GM19239 (cell line): Measurements from ENCODE around the gene SPIRE2.
"Not testable (repeated sequence)": the region's sequence is repeated elsewhere in the genome, so short reads cannot be mapped to it uniquely, and the experiment has no call there.

Source experiments
- DNase-seq: peaks from one replicate; pipeline ENCODE4 v3.0.0; 2011; ENCODE audit warnings: low spot score; ENCODE audit not compliant: insufficient read length
- FAIRE-seq: peaks from 2 replicates; lab custom pipeline; 2011; peaks lifted over from hg19 to GRCh38; lab: Jason Lieb, UNC

The SPIRE2 gene

GRCh38 chr16:89805136-89805905, 23.0 kb upstream of the SPIRE2 start:
- DNase-seq (no peak), FAIRE-seq (no peak)

GRCh38 chr16:89806589-89807193, 21.6 kb upstream of the SPIRE2 start:
- not testable (repeated sequence) for DNase-seq, FAIRE-seq

- FAIRE-seq, result no peak
- DNase-seq, result no peak
Measured at GRCh38 chr16:89808475-89808874, 19.8 kb upstream of the SPIRE2 start.

GRCh38 chr16:89811321-89811720, 17.0 kb upstream of the SPIRE2 start:
- FAIRE-seq (no peak), DNase-seq (no peak)

- DNase-seq (no peak), FAIRE-seq (peak; percentile 21)
Measured at GRCh38 chr16:89815639-89816348, 12.5 kb upstream of the SPIRE2 start.

- DNase-seq, FAIRE-seq: not testable (repeated sequence)
Measured at GRCh38 chr16:89818851-89819403, 9.3 kb upstream of the SPIRE2 start.

- not testable (repeated sequence) for FAIRE-seq, DNase-seq
Measured at GRCh38 chr16:89819448-89819847, 8.8 kb upstream of the SPIRE2 start.

GRCh38 chr16:89821438-89822187, 6.7 kb upstream of the SPIRE2 start:
- FAIRE-seq (no peak), DNase-seq (no peak)

- DNase-seq (no peak), FAIRE-seq (no peak)
Measured at GRCh38 chr16:89822188-89823086, 5.8 kb upstream of the SPIRE2 start.

GRCh38 chr16:89823087-89823823, 5.0 kb upstream of the SPIRE2 start:
- DNase-seq, result no peak
- FAIRE-seq, result no peak

GRCh38 chr16:89823824-89824148, 4.5 kb upstream of the SPIRE2 start:
- not testable (repeated sequence) for DNase-seq, FAIRE-seq

GRCh38 chr16:89826531-89827382, 1.5 kb upstream of the SPIRE2 start:
- FAIRE-seq, result no peak
- DNase-seq, result no peak

GRCh38 chr16:89827383-89828198, 684 bp upstream of the SPIRE2 start:
- DNase-seq, result no peak
- FAIRE-seq, result no peak

GRCh38 chr16:89828870-89829629, 775 bp downstream of the SPIRE2 start:
- FAIRE-seq, result no peak
- DNase-seq, result no peak

GRCh38 chr16:89829630-89830437, 1.6 kb downstream of the SPIRE2 start:
- no peak for FAIRE-seq

More at GRCh38 chr16:89829630-89830437, 1.6 kb downstream of the SPIRE2 start:
- no peak for DNase-seq
